Measurements from ENCODE around the gene SPTBN1. TPM values are rescaled to one million over a fixed set of nuclear protein-coding genes. Genes with fewer than 3 reads are reported as not detected.

The SPTBN1 gene
- total and polyA plus RNA-seq, 9 of the 15 experiments (the other 6 are each of a cell fraction or from before 2014, with no cell fraction given), result 8.9 to 66.8 (median 31.4) TPM

GRCh38 chr2:54681416-54681815 lies 225.3 kb downstream of the SPTBN1 start (continued):
- TF ChIP-seq HMGXB4 (CRISPR knock-in tag; IDR thresholded peaks at IDR 0.05), result no peak
- TF ChIP-seq ZMIZ1 (IDR thresholded peaks at IDR 0.05; ENCODE audit: low read depth in 2 of 2, low read length in 2 of 2), result no peak
- no peak for TF ChIP-seq CEBPZ (IDR thresholded peaks at IDR 0.05; ENCODE audit: borderline replicate concordance, low read depth, low read length)
- no peak for TF ChIP-seq RAD51 (IDR thresholded peaks at IDR 0.05; ENCODE audit: borderline replicate concordance, low read depth)

Data from K562 (cell line).